ENCODE data around the gene BCL11B.

The BCL11B gene

GRCh38 chr14:99286761-99287160, 14.8 kb upstream of the BCL11B start:
- DNase-seq, result no peak

GRCh38 chr14:99284254-99285004, 12.4 kb upstream of the BCL11B start:
- DNase-seq, result no peak

GRCh38 chr14:99282261-99283050, 10.5 kb upstream of the BCL11B start:
- DNase-seq, result no peak

DNA sequence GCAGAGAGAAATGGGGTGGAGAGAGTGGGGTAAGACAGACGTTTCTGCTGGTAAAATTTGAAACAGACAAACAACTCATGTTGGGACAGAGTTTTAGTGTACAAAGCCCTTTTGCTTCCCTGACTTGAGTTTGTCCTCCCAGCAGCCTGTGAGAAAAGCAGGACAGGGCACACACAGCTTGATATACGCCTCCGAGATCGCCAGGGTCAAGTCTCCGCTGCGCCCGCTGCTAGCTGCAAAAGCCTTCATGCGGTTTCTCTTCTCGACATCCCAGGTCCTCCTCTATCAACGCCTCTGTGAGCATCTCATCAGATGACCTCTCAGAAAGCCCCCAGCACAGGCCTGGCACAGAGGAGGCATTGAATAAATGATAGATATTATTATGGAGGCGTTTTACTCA, 9.4 kb upstream of the BCL11B start:
- no peak for DNase-seq

- no peak for DNase-seq
These were observed 8.9 kb upstream of the BCL11B start for GRCh38 chr14:99280852-99281251.

DNA sequence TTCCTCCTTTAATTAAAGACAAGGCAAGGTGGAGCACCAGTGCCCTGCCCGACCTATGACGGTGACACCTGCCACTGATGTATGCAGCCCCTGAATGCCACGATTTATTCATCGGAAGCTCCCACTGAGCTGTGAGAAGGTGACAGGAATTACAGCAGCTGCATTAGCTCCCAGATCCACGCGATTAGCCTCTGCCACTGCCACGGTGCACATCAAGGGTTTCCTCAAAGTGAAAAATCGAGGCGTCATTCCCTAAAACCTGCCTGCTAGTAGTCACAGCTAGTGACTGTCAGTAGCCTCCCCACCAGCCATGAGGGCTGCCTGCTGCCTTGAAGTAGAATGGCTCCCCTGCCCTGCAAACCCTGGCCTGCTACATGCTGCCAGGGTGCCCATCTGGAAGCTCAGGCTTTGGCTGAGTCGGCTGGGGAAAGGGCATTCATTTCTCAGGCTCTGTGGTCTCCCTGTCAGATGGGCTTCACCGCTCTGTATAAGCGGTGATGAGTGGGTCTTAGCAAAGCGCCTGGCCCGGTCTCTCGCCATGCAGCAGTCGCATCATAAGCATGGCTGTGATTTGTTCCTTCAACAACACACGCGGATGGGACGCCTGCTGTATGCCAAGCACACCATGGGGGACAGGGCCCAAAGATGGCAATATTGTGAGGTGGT, 8.2 kb upstream of the BCL11B start:
- no peak for DNase-seq

DNA sequence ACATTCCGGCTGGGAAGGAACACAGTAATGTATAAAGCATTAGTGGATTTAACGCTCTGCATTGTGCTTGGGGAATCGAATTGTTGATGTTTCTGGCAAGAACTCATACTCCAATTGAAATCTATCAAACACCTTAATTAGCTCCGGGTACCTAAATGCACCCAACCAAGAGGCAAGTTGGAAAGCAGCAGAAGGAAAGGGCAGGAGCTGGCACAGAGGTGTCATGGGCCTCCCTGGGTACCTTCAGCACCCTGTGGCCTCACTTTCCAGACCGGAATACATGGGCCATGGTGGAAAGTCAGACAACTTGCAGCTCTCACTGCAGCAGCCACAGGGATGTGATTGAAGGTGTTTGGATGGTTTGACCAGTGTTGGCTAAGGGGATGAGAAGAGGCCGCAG, 6.8 kb upstream of the BCL11B start:
- no peak for DNase-seq

- DNase-seq, result no peak
These were observed 5.5 kb upstream of the BCL11B start for GRCh38 chr14:99277530-99277929.

DNA sequence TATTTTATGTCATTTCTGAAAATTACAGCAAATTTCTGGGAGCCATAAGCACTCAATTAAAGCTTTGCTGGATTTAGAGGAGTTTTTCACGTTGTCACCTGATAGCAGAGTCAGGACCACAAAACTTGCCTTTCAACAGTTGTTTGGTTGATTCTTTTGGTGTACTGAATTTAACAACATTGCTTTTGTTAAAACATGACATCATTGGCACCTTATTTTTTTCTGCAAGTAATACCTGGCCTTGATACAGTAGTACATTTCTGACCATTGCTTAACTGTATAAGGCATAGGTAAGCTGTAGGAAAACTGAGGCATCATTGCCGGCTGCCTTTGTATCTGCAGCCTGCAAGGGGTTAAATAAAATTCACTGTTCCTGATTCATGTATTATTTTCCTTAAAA, 4.5 kb upstream of the BCL11B start:
- no peak for DNase-seq

- no peak for DNase-seq
These were observed 3.2 kb upstream of the BCL11B start for GRCh38 chr14:99275222-99275584.

DNA sequence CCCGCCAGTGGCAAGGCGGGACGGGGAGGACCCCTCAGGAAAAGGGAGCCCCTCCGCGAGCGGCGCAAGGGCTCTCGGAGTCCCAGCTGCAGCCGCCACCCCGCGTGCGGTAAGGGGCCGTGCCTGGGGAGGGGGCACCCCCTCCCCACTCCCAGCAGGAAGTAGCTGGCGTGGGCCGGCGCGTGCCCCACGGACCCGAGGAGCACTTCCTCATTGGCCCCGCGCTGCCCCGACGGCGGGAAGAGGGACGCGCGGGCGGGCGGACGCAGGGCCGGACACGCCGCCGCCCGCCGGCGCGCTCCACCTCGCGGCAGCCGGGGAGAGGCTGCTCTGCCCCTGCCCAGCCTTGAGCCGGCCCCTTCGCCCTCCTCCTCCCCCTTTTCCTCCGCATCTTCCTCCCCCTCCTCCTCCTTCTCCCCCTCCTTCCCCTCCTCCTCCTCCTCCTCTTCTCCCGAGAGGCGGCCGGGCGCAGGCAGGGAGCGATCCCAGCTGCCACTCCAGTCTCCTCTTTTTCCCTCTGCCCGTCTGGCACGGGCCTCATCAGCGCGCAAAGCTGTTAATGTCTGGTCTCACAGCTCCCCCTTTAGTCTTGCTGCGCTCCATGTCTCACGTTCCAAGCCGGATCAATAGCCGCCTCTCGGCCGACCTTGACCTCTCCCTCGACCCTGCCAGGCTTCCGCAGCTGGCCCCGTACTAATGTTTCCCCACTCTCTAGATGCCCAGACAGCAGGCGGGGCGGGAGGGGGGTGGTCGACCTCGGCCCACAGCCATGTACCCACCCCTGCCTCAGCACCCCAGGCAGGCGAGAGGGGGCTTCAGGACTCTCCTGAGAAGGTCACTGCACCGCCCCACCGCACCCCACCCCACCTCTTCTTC, 2.6 kb upstream of the BCL11B start:
- peak; percentile 73 for DNase-seq

GRCh38 chr14:99273766-99274345, 1.9 kb upstream of the BCL11B start:
- no peak for DNase-seq

GRCh38 chr14:99272899-99273765, 1.1 kb upstream of the BCL11B start:
- no peak for DNase-seq

GRCh38 chr14:99272632-99272898, 568 bp upstream of the BCL11B start:
- DNase-seq, result no peak

DNA sequence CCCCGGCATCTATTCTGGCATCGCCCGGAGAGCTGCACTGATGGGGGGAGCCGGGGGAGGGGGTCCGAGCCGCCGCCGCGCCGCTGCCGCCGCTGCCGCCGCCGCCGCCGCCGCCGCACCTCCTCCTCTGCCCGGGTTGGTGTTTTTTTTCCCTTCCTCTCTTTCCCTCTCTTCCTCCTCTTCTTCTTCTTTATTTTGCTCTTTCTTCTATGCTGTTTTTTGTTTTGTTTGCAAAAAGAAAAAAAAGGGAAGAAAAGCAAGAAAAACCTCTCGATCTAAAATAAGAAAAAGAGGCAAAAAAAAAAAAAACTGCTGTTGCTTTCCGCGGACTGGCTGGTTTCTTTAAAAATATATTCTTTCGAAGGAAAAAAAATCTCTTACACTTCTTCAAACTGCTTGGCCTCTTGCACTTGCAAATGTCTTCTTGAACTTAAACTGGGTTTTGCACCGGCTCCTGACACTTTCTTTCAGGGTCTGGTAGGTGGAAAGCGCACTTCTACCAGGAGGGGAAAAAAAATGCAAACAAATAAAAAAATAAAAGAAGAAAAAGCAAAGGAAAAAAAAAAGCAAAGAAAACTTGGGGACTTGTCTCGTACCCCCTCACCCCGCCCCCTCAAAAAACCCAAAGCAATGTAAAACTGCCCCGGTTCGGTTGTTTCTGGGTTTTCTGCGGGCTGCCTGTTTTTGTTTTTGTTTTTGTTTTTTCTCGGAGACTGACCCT, 616 bp downstream of the BCL11B start:
- no peak for DNase-seq

- no peak for DNase-seq
These were observed 1.4 kb downstream of the BCL11B start for GRCh38 chr14:99270458-99271220.

DNA sequence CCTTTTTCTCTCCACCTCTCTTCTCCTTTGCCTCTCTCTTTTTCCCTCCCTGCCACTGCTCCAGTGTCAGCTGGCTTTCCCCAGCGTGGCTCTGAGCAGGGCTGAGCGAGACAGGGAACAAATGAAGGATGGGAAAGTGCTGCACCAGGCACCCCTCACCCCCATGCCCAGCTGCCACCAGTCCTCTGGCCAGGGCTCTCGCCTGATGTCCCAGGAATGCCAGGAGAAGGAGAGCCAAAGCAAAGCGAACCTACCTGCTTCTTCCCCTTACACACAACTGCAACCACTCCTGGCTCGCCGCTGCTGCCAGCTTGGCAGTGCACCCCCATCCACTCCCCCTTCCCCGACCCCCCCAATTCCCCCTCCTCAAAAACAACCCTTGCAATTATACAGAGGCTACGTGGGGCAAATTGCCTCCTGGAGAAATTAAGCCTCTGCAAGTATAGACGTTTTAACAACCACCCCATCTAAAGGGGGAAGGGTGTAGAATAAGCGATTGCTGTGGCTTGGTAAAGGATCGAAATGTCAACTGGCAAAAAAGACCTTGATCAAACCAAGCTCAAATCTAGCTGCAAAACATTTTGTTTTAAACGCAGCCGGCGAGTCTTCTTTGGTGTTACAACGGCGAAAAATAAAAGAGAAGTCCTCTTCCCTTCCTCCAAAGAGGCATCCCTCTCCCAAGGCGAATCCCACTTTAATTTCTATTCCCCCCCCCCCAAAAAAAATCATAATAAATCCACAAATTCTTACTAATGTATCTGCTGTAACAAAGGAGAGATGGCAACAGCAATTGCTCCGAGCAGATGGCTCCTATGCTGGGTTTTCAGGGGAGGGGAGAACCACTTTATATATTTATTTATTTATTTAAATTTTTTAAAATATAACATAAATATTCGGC, 2.9 kb downstream of the BCL11B start:
- DNase-seq, result no peak

GRCh38 chr14:99267837-99268781, 3.9 kb downstream of the BCL11B start:
- DNase-seq, result no peak

All from NCI-H1417 treated with DMSO at 0.1 percent for 48 hours (cell line).